ENCODE results near the gene OTP. TPM values are rescaled to one million over a fixed set of nuclear protein-coding genes. Genes with fewer than 3 reads are reported as not detected.
"Not testable (repeated sequence)": the region's sequence is repeated elsewhere in the genome, so short reads cannot be mapped to it uniquely, and the experiment has no call there.

The OTP gene
- total RNA-seq, 1 experiment from 2014 or later, result 0.11 TPM

- no peaks in the 10 kb centered on the region for H3K9me3 Mint-ChIP-seq (ENCODE audit: unreplicated experiment)
- ChIA-PET POLR2A (no interaction called here), CTCF (interaction anchor here (1.1 kb wide), 1 partner anchor 10 kb away, joined by 3 read pairs; no protein-coding TSS in a partner anchor)
- TF ChIP-seq CTCF (IDR thresholded peaks at IDR 0.05; ENCODE audit: insufficient read depth in 1 of 2, low read depth in 1 of 2, low read length in 1 of 2, severe bottlenecking in 1 of 2, unreplicated experiment in 1 of 2), result no peak
- intact Hi-C loops (cut with micrococcal nuclease; ENCODE audit: unreplicated experiment), result no loop called here
- H3K4me1 ChIP-seq, result no peaks in the 10 kb centered on the region; the same call in 1 of the 2 replicates
- no peaks in the 10 kb centered on the region for H3K27me3 ChIP-seq (replicated peaks; ENCODE audit: control insufficient read depth, insufficient read depth, low read length)
- H3K9me3 ChIP-seq, result no peaks in the 10 kb centered on the region; the same call in 1 of the 2 replicates
- H3K36me3 ChIP-seq (ENCODE audit: control insufficient read depth, insufficient read depth, low read length), result no peaks in the 10 kb centered on the region
- H3K27me3 Mint-ChIP-seq (ENCODE audit: insufficient read depth, unreplicated experiment), result peaks cover 6% of the 10 kb centered on the region
- no TSS peak for BruUV-seq (replicated peaks)
- H3K4me3 Mint-ChIP-seq (ENCODE audit: unreplicated experiment), result no peak overlapping the region
- no peak overlapping the region for H3K4me3 ChIP-seq (ENCODE audit: low read depth, low read length)
- no peak overlapping the region for H3K27ac Mint-ChIP-seq (ENCODE audit: unreplicated experiment)
- H3K4me1 Mint-ChIP-seq (ENCODE audit: low read depth, unreplicated experiment), result no peaks in the 10 kb centered on the region
- no peak for DNase-seq
- H3K36me3 Mint-ChIP-seq (ENCODE audit: insufficient read depth, unreplicated experiment), result no peaks in the 10 kb centered on the region
Observed at GRCh38 chr5:77621440-77621839, 17.1 kb downstream of the OTP start.

- CTCF ChIA-PET, result no interaction called here
- no peaks in the 10 kb centered on the region for H3K9me3 Mint-ChIP-seq (ENCODE audit: unreplicated experiment)
- no peak overlapping the region for H3K4me3 Mint-ChIP-seq (ENCODE audit: unreplicated experiment)
- intact Hi-C loops (cut with micrococcal nuclease; ENCODE audit: unreplicated experiment), result no loop called here
- no peak overlapping the region for H3K27ac Mint-ChIP-seq (ENCODE audit: unreplicated experiment)
- peaks cover 6% of the 10 kb centered on the region for H3K27me3 Mint-ChIP-seq (ENCODE audit: insufficient read depth, unreplicated experiment)
- no peaks in the 10 kb centered on the region for H3K4me1 Mint-ChIP-seq (ENCODE audit: low read depth, unreplicated experiment)
- H3K27me3 ChIP-seq (replicated peaks; ENCODE audit: control insufficient read depth, insufficient read depth, low read length), result no peaks in the 10 kb centered on the region
- H3K36me3 ChIP-seq (ENCODE audit: control insufficient read depth, insufficient read depth, low read length), result no peaks in the 10 kb centered on the region
- no peaks in the 10 kb centered on the region for H3K36me3 Mint-ChIP-seq (ENCODE audit: insufficient read depth, unreplicated experiment)
- DNase-seq, result peak; percentile 77
- H3K9me3 ChIP-seq, result no peaks in the 10 kb centered on the region; the same call in 1 of the 2 replicates
- H3K4me3 ChIP-seq (ENCODE audit: low read depth, low read length), result no peak overlapping the region
- POLR2A ChIA-PET, result interaction anchor here (0.7 kb wide), 1 partner anchor 42 kb away, joined by 6 read pairs; no protein-coding TSS in a partner anchor
- no TSS peak for BruUV-seq (replicated peaks)
- peak; percentile 27 to 44 for TF ChIP-seq CTCF (IDR thresholded peaks at IDR 0.05; ENCODE audit: insufficient read depth in 1 of 2, low read depth in 1 of 2, low read length in 1 of 2, severe bottlenecking in 1 of 2, unreplicated experiment in 1 of 2)
- H3K4me1 ChIP-seq, result no peaks in the 10 kb centered on the region; the same call in 1 of the 2 replicates
Observed at GRCh38 chr5:77620405-77620804, 18.1 kb downstream of the OTP start.

- Mint-ChIP-seq H3K9me3 (ENCODE audit: unreplicated experiment) (no peaks in the 10 kb centered on the region), H3K27me3 (ENCODE audit: insufficient read depth, unreplicated experiment) (no peaks in the 10 kb centered on the region), H3K27ac (ENCODE audit: unreplicated experiment) (no peak overlapping the region), H3K36me3 (ENCODE audit: insufficient read depth, unreplicated experiment) (no peaks in the 10 kb centered on the region), H3K4me1 (ENCODE audit: low read depth, unreplicated experiment) (no peaks in the 10 kb centered on the region), H3K4me3 (ENCODE audit: unreplicated experiment) (no peak overlapping the region)
- intact Hi-C loops (cut with micrococcal nuclease; ENCODE audit: unreplicated experiment), result no loop called here
- Histone ChIP-seq H3K9me3 (no peaks in the 10 kb centered on the region; the same call in 1 of the 2 replicates), H3K27me3 (replicated peaks; ENCODE audit: control insufficient read depth, insufficient read depth, low read length) (no peaks in the 10 kb centered on the region), H3K36me3 (ENCODE audit: control insufficient read depth, insufficient read depth, low read length) (no peaks in the 10 kb centered on the region), H3K4me1 (no peaks in the 10 kb centered on the region; the same call in 1 of the 2 replicates), H3K4me3 (ENCODE audit: low read depth, low read length) (no peak overlapping the region)
- ChIA-PET POLR2A (no interaction called here), CTCF (no interaction called here)
- no peak for DNase-seq
- no peak for TF ChIP-seq CTCF (IDR thresholded peaks at IDR 0.05; ENCODE audit: insufficient read depth in 1 of 2, low read depth in 1 of 2, low read length in 1 of 2, severe bottlenecking in 1 of 2, unreplicated experiment in 1 of 2)
- BruUV-seq (replicated peaks), result no TSS peak
Observed at GRCh38 chr5:77616920-77617319, 21.6 kb downstream of the OTP start.

GRCh38 chr5:77608927-77609326 is 29.6 kb downstream of the OTP start:
- not testable (repeated sequence) for BruUV-seq (replicated peaks); H3K36me3 ChIP-seq (ENCODE audit: control insufficient read depth, insufficient read depth, low read length)

More at GRCh38 chr5:77608927-77609326, 29.6 kb downstream of the OTP start:
- POLR2A ChIA-PET; H3K27ac Mint-ChIP-seq (ENCODE audit: unreplicated experiment); H3K27me3 Mint-ChIP-seq (ENCODE audit: insufficient read depth, unreplicated experiment); H3K9me3 ChIP-seq; H3K9me3 Mint-ChIP-seq (ENCODE audit: unreplicated experiment); H3K27me3 ChIP-seq (replicated peaks; ENCODE audit: control insufficient read depth, insufficient read depth, low read length); intact Hi-C loops (cut with micrococcal nuclease; ENCODE audit: unreplicated experiment); H3K4me3 Mint-ChIP-seq (ENCODE audit: unreplicated experiment); CTCF ChIA-PET; H3K36me3 Mint-ChIP-seq (ENCODE audit: insufficient read depth, unreplicated experiment); DNase-seq; H3K4me3 ChIP-seq (ENCODE audit: low read depth, low read length): not testable (repeated sequence)
- peaks cover 19% of the 10 kb centered on the region for H3K4me1 Mint-ChIP-seq (ENCODE audit: low read depth, unreplicated experiment)
- H3K4me1 ChIP-seq, result peaks cover 15% of the 10 kb centered on the region
